Kidney epithelial cell (primary cell): Measurements from ENCODE around the gene GHSR. TPM values are rescaled to one million over a fixed set of nuclear protein-coding genes. Genes with fewer than 3 reads are reported as not detected.

Experiments used
- DNase-seq: peaks from one replicate; pipeline ENCODE4 v3.0.0-alpha.2; 2010; ENCODE audit warnings: low read depth
- H3K27me3 ChIP-seq: 2 replicates; pipeline ENCODE4 v1.6.0; 2011; ENCODE audit warnings: low read length; ENCODE audit not compliant: control insufficient read depth, insufficient read depth
- H3K36me3 ChIP-seq: 2 replicates; pipeline ENCODE4 v1.5.1; 2011; ENCODE audit warnings: low read length; ENCODE audit not compliant: control insufficient read depth, insufficient read depth
- H3K4me3 ChIP-seq: 2 replicates; pipeline ENCODE4 v1.5.1; 2011; ENCODE audit warnings: low read depth, mild to moderate bottlenecking, control low read depth, low read length
- CTCF ChIP-seq: IDR thresholded peaks from 2 replicates; pipeline ENCODE4 v1.5.1; 2011; ENCODE audit warnings: mild to moderate bottlenecking, moderate library complexity, low read length, control low read depth, inconsistent platforms; ENCODE audit not compliant: insufficient read depth, poor library complexity, severe bottlenecking
- total RNA-seq: library from RNA; depleted of rRNA; stranded (reverse); fragments of >200 nt; gene quantifications from 2 replicates; pipeline ENCODE4 v1.2.3, GENCODE V29; 2015

GHSR gene
- total RNA-seq, 1 donor from 2014 or later: not detected

GRCh38 chr3:172396400-172396799 lies 51.9 kb downstream of the GHSR start:
- H3K4me3 ChIP-seq: no peak overlapping the region
- no peaks in the 10 kb centered on the region for H3K27me3 ChIP-seq
- no peaks in the 10 kb centered on the region for H3K36me3 ChIP-seq
- DNase-seq: no peak
- no peak for TF ChIP-seq CTCF

GRCh38 chr3:172394692-172395091 lies 53.6 kb downstream of the GHSR start:
- no peaks in the 10 kb centered on the region for H3K36me3 ChIP-seq
- no peak for TF ChIP-seq CTCF
- DNase-seq: no peak

More at GRCh38 chr3:172394692-172395091, 53.6 kb downstream of the GHSR start:
- H3K27me3 ChIP-seq: no peaks in the 10 kb centered on the region
- no peak overlapping the region for H3K4me3 ChIP-seq

Other genes with a start within 250 kb of the GHSR start
- gene TNFSF10, start 75.0 kb upstream of the GHSR start, total RNA-seq: 8.6 and 16.5 TPM in 2 replicates